Ovary (tissue), 3 donors: ENCODE measurements around the gene HPSE2.

Source experiments
- EP300 ChIP-seq: sonication (generic); formaldehyde crosslinking; IDR thresholded peaks from one replicate; pipeline ENCODE4 v1.6.1; 2017; ENCODE audit warnings: antibody characterized with exemption
- POLR2A ChIP-seq: fragments of 450-650 bp; IDR thresholded peaks from one replicate; pipeline ENCODE4 v1.6.1; 2017; ENCODE audit warnings: antibody characterized with exemption, mild to moderate bottlenecking, moderate library complexity
- TF ChIP-seq, protein P1 (sequence below), 3 donors: fragments of 450-650 bp in 2 of 3; fragments of 200-600 bp in 1 of 3; IDR thresholded peaks; one replicate each; pipeline versions ENCODE4 v1.5.1 to v1.8.0; 2016 to 2022; ENCODE audit warnings: antibody characterized with exemption in 3 of 3, mild to moderate bottlenecking in 1 of 3
- donor health status: DM: no; HTN: no; CAD: no.

DNA sequence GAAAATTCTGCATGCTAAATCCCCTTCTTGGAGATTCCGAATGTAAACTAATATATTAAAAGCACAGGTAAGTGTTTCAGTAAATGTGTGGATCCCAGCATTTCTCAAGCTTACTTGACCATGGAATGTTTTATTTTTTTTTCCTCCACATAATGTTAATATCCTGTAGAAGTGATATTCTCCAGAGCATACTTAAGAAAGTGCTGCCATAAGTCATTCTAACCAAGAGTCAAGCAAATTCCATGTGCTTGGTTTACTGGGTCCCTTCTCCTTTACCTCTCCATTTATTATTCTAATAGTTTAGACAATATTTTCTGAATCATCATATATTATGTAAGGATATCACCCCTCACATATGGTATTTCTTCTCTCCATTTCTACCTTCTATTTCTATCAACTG is 522.1 kb downstream of the HPSE2 start:
- TF ChIP-seq POLR2A (no peak), EP300 (no peak)
- TF ChIP-seq, protein P1, sequence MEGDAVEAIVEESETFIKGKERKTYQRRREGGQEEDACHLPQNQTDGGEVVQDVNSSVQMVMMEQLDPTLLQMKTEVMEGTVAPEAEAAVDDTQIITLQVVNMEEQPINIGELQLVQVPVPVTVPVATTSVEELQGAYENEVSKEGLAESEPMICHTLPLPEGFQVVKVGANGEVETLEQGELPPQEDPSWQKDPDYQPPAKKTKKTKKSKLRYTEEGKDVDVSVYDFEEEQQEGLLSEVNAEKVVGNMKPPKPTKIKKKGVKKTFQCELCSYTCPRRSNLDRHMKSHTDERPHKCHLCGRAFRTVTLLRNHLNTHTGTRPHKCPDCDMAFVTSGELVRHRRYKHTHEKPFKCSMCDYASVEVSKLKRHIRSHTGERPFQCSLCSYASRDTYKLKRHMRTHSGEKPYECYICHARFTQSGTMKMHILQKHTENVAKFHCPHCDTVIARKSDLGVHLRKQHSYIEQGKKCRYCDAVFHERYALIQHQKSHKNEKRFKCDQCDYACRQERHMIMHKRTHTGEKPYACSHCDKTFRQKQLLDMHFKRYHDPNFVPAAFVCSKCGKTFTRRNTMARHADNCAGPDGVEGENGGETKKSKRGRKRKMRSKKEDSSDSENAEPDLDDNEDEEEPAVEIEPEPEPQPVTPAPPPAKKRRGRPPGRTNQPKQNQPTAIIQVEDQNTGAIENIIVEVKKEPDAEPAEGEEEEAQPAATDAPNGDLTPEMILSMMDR (IDR thresholded peaks at IDR 0.05), result no peak
